Measurements from ENCODE around the gene NACAD. TPM values are rescaled to one million over a fixed set of nuclear protein-coding genes. Genes with fewer than 3 reads are reported as not detected.

NACAD gene
- total RNA-seq, 4 donors from 2014 or later = 1.1 to 5.3 (median 1.9) TPM

DNA sequence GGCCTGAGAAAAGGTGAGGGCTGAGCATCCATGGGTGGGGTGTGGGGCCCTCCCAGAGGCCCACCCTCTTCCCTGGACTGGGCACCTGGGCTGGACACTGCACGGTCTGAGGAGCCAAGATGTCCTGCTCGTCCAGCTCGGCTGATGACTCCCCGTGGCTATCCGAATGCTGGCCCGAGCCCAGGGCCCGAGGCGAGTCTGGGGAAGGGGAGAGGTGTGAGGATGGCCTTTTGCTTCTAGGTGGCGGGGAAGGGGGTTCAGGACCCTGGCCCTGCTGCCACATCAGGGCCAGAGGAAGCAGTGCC lies 7.1 kb downstream of the NACAD start:
- TF ChIP-seq CTCF (IDR thresholded peaks at IDR 0.05; ENCODE audit: low read depth) = no peak

DNA sequence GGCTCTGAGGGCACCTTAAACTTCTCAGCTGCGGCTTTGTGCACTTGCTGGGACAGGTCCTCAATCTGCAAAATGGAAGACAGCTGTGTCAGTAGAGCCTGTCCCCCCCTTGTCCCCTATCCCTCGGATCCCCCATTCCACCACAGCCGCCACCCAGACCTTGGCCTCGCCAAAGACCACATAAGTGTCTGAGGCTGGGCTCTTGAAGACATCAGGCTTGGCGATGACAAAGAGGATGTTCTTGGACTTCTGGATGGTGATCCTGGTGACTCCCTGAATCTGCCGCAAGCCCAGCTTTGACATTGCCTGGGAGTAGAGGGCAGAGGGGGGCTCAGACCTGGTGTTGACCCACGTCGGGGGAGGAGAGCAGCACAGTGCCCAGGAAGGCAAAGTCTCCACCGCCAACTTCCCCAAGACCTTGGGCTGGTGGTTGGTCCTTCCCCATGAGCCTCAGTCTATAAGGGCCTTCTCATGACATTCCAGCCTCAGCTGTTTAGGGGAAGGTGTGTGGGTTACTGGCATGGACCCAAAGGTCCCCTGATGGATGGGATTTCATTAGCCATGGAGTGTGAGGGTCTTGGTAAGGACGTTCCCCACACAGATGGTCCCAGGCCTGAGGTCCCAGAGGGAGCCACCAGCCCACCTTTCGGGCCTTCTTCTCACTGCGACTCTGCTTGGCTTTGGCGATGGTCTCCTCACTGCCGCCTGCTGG lies 7.7 kb downstream of the NACAD start:
- TF ChIP-seq CTCF (IDR thresholded peaks at IDR 0.05; ENCODE audit: low read depth) = no peak

GRCh38 chr7:45080265-45080957 lies 8.4 kb downstream of the NACAD start:
- no peak for TF ChIP-seq CTCF (IDR thresholded peaks at IDR 0.05; ENCODE audit: low read depth)

DNA sequence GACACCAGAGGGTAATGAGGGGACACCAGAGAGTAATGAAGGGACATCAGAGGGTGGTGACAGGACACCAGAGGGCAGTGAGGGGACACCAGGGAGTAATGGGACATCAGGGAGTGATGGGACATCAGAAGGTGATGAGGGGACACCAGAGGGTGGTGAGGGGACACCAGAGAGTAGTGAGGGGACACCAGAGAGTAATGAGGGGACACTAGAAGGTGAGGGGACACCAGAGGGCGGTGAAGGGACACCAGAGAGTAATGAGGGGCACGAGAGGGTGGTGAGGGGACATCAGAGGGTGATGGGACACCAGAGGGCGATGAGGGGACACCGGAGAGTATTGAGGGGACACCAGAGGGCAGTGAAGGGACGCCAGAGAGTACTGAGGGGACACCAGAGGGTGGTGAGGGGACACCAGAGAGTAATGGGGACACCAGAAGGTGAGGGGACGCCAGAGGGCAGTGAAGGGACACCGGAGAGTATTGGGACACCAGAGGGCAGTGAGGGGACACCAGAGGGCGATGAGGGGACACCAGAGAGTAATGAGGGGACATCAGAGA lies 10.6 kb downstream of the NACAD start:
- TF ChIP-seq CTCF (IDR thresholded peaks at IDR 0.05; ENCODE audit: low read depth) = no peak

GRCh38 chr7:45077579-45077978 lies 11.2 kb downstream of the NACAD start:
- TF ChIP-seq CTCF (IDR thresholded peaks at IDR 0.05; ENCODE audit: low read depth) = no peak

DNA sequence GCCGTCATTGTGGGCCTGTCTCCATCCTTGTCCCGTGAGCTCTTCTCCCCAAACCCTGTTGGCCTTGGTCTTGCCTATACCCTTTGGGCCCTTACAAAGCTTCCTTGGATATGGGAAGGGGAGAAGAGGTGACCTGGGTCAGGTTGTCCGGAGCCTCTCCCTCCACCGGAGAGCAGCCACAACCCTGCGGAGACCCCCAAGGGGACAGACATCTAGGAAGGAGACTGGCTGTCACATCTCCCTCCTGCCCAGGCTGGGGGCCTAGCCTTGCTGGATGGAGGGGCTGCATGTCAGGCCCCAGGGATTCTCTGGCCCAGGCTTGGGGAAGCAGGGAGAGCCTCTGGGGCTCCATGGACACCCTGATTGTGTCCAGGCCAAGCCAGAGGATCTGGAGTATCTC lies 11.8 kb downstream of the NACAD start:
- TF ChIP-seq CTCF (IDR thresholded peaks at IDR 0.05; ENCODE audit: low read depth) = no peak
